ENCODE data around the gene MBD3L2B. TPM values are rescaled to one million over a fixed set of nuclear protein-coding genes. Genes with fewer than 3 reads are reported as not detected.

The MBD3L2B gene
- total and polyA plus RNA-seq, 2 experiments from 2014 or later: not detected

GRCh38 chr19:7018828-7019227 is 2.4 kb downstream of the MBD3L2B start:
- Histone ChIP-seq H3K4me1 (ENCODE audit: insufficient read depth) (no peaks in the 10 kb centered on the region), H3K27ac (ENCODE audit: low read depth) (no peak overlapping the region), H3F3A (replicated peaks; ENCODE audit: low read depth) (no peaks in the 10 kb centered on the region), H3K4me3 (no peak overlapping the region), H3K4me2 (no peak overlapping the region), H3K27me3 (ENCODE audit: insufficient read depth) (no peaks in the 10 kb centered on the region), H3K36me3 (ENCODE audit: insufficient read depth) (peaks cover 6% of the 10 kb centered on the region; the same call in 1 of the 2 replicates), H3K9me2 (ENCODE audit: insufficient read depth) (no peaks in the 10 kb centered on the region), H4K20me1 (replicated peaks; ENCODE audit: insufficient read depth) (no peaks in the 10 kb centered on the region), H2AFZ (no peak overlapping the region), H3K79me2 (replicated peaks; ENCODE audit: insufficient read depth) (no peaks in the 10 kb centered on the region)
- no peak overlapping the region for H3K4me3 Mint-ChIP-seq
- H3K9me3 Mint-ChIP-seq: peaks cover 46% of the 10 kb centered on the region
- no peak for ATAC-seq
- TF ChIP-seq, protein P1, sequence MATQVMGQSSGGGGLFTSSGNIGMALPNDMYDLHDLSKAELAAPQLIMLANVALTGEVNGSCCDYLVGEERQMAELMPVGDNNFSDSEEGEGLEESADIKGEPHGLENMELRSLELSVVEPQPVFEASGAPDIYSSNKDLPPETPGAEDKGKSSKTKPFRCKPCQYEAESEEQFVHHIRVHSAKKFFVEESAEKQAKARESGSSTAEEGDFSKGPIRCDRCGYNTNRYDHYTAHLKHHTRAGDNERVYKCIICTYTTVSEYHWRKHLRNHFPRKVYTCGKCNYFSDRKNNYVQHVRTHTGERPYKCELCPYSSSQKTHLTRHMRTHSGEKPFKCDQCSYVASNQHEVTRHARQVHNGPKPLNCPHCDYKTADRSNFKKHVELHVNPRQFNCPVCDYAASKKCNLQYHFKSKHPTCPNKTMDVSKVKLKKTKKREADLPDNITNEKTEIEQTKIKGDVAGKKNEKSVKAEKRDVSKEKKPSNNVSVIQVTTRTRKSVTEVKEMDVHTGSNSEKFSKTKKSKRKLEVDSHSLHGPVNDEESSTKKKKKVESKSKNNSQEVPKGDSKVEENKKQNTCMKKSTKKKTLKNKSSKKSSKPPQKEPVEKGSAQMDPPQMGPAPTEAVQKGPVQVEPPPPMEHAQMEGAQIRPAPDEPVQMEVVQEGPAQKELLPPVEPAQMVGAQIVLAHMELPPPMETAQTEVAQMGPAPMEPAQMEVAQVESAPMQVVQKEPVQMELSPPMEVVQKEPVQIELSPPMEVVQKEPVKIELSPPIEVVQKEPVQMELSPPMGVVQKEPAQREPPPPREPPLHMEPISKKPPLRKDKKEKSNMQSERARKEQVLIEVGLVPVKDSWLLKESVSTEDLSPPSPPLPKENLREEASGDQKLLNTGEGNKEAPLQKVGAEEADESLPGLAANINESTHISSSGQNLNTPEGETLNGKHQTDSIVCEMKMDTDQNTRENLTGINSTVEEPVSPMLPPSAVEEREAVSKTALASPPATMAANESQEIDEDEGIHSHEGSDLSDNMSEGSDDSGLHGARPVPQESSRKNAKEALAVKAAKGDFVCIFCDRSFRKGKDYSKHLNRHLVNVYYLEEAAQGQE (IDR thresholded peaks at IDR 0.05; ENCODE audit: unreplicated experiment): no peak
- TF ChIP-seq POLR2AphosphoS5 (IDR thresholded peaks at IDR 0.05; ENCODE audit: low read depth): no peak
- no peak for TF ChIP-seq STAT1 (IDR thresholded peaks at IDR 0.05; ENCODE audit: unreplicated experiment)
- no peak for TF ChIP-seq JUNB (IDR thresholded peaks at IDR 0.05; ENCODE audit: unreplicated experiment)
- no peak for TF ChIP-seq ZNF114 (CRISPR knock-in tag; IDR thresholded peaks at IDR 0.05)
- TF ChIP-seq ZNF462 (CRISPR knock-in tag; IDR thresholded peaks at IDR 0.05): no peak
- no peak overlapping the region for H3K27ac Mint-ChIP-seq
- H3K27me3 Mint-ChIP-seq (ENCODE audit: insufficient read depth, low read depth, poor library complexity): no peaks in the 10 kb centered on the region
- DNase-seq (ENCODE audit: low spot score): no peak
- H3K4me1 Mint-ChIP-seq: no peaks in the 10 kb centered on the region
- peaks cover 17% of the 10 kb centered on the region; the same call in 1 of the 3 replicates for H3K36me3 Mint-ChIP-seq (ENCODE audit: low read depth)
